Measurements from ENCODE around the gene RNF208. TPM values are rescaled to one million over a fixed set of nuclear protein-coding genes. Genes with fewer than 3 reads are reported as not detected.

RNF208 gene
- polyA plus RNA-seq, 1 donor from 2014 or later = 1.5 TPM

GRCh38 chr9:137234758-137235423 lies 12.9 kb upstream of the RNF208 start:
- Histone ChIP-seq H3K9me3 (ENCODE audit: low read length) (no peaks in the 10 kb centered on the region), H3K4me3 (ENCODE audit: low read length) (no peak overlapping the region), H3K36me3 (ENCODE audit: insufficient read depth, low read length) (no peaks in the 10 kb centered on the region), H3K27me3 (ENCODE audit: insufficient read depth, low read depth, low read length) (no peaks in the 10 kb centered on the region), H4K20me1 (ENCODE audit: insufficient read depth) (no peaks in the 10 kb centered on the region), H3K79me2 (replicated peaks; ENCODE audit: insufficient read depth, low read length) (no peaks in the 10 kb centered on the region), H3K9me2 (ENCODE audit: insufficient read depth, low read length) (no peaks in the 10 kb centered on the region), H3K4me2 (ENCODE audit: low read length) (no peak overlapping the region), H3F3A (ENCODE audit: insufficient read depth, low read length, poor library complexity, severe bottlenecking) (no peaks in the 10 kb centered on the region), H3K9ac (ENCODE audit: low read length) (no peak overlapping the region), H2AFZ (ENCODE audit: low read depth, low read length) (no peak overlapping the region), H3K27ac (ENCODE audit: low read length) (no peak overlapping the region)
- no peak for TF ChIP-seq POLR2AphosphoS5 (IDR thresholded peaks at IDR 0.05)
- TF ChIP-seq MXI1 (conservative IDR thresholded peaks at IDR 0.05; ENCODE audit: poor library complexity, severe bottlenecking) = no peak
- TF ChIP-seq RAD21 (conservative IDR thresholded peaks at IDR 0.05) = no peak
- no peak for TF ChIP-seq EZH2 (IDR thresholded peaks at IDR 0.05; ENCODE audit: borderline replicate concordance, insufficient read depth, low read length, poor library complexity, severe bottlenecking)
- TF ChIP-seq, protein P1, sequence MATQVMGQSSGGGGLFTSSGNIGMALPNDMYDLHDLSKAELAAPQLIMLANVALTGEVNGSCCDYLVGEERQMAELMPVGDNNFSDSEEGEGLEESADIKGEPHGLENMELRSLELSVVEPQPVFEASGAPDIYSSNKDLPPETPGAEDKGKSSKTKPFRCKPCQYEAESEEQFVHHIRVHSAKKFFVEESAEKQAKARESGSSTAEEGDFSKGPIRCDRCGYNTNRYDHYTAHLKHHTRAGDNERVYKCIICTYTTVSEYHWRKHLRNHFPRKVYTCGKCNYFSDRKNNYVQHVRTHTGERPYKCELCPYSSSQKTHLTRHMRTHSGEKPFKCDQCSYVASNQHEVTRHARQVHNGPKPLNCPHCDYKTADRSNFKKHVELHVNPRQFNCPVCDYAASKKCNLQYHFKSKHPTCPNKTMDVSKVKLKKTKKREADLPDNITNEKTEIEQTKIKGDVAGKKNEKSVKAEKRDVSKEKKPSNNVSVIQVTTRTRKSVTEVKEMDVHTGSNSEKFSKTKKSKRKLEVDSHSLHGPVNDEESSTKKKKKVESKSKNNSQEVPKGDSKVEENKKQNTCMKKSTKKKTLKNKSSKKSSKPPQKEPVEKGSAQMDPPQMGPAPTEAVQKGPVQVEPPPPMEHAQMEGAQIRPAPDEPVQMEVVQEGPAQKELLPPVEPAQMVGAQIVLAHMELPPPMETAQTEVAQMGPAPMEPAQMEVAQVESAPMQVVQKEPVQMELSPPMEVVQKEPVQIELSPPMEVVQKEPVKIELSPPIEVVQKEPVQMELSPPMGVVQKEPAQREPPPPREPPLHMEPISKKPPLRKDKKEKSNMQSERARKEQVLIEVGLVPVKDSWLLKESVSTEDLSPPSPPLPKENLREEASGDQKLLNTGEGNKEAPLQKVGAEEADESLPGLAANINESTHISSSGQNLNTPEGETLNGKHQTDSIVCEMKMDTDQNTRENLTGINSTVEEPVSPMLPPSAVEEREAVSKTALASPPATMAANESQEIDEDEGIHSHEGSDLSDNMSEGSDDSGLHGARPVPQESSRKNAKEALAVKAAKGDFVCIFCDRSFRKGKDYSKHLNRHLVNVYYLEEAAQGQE (IDR thresholded peaks at IDR 0.05; ENCODE audit: borderline replicate concordance) = no peak
- TF ChIP-seq, protein P2, sequence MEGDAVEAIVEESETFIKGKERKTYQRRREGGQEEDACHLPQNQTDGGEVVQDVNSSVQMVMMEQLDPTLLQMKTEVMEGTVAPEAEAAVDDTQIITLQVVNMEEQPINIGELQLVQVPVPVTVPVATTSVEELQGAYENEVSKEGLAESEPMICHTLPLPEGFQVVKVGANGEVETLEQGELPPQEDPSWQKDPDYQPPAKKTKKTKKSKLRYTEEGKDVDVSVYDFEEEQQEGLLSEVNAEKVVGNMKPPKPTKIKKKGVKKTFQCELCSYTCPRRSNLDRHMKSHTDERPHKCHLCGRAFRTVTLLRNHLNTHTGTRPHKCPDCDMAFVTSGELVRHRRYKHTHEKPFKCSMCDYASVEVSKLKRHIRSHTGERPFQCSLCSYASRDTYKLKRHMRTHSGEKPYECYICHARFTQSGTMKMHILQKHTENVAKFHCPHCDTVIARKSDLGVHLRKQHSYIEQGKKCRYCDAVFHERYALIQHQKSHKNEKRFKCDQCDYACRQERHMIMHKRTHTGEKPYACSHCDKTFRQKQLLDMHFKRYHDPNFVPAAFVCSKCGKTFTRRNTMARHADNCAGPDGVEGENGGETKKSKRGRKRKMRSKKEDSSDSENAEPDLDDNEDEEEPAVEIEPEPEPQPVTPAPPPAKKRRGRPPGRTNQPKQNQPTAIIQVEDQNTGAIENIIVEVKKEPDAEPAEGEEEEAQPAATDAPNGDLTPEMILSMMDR (IDR thresholded peaks at IDR 0.05; ENCODE audit: poor library complexity, severe bottlenecking) = no peak
- TF ChIP-seq SMC3 (conservative IDR thresholded peaks at IDR 0.05; ENCODE audit: poor library complexity) = no peak
- TF ChIP-seq TAF1 (IDR thresholded peaks at IDR 0.05; ENCODE audit: low read depth) = no peak
- TF ChIP-seq EP300 (conservative IDR thresholded peaks at IDR 0.05; ENCODE audit: poor library complexity, severe bottlenecking) = no peak

- TF ChIP-seq RAD21 (conservative IDR thresholded peaks at IDR 0.05) = no peak
- no peak for TF ChIP-seq MXI1 (conservative IDR thresholded peaks at IDR 0.05; ENCODE audit: poor library complexity, severe bottlenecking)
Observed at GRCh38 chr9:137234055-137234697, 12.1 kb upstream of the RNF208 start.

More at GRCh38 chr9:137234055-137234697, 12.1 kb upstream of the RNF208 start:
- Histone ChIP-seq H3K9me3 (ENCODE audit: low read length) (no peaks in the 10 kb centered on the region), H3F3A (ENCODE audit: insufficient read depth, low read length, poor library complexity, severe bottlenecking) (no peaks in the 10 kb centered on the region), H3K4me3 (ENCODE audit: low read length) (no peak overlapping the region), H4K20me1 (ENCODE audit: insufficient read depth) (no peaks in the 10 kb centered on the region), H3K27ac (ENCODE audit: low read length) (no peak overlapping the region), H2AFZ (ENCODE audit: low read depth, low read length) (no peak overlapping the region), H3K9ac (ENCODE audit: low read length) (no peak overlapping the region), H3K27me3 (ENCODE audit: insufficient read depth, low read depth, low read length) (no peaks in the 10 kb centered on the region), H3K36me3 (ENCODE audit: insufficient read depth, low read length) (no peaks in the 10 kb centered on the region), H3K79me2 (replicated peaks; ENCODE audit: insufficient read depth, low read length) (no peaks in the 10 kb centered on the region), H3K4me2 (ENCODE audit: low read length) (no peak overlapping the region), H3K9me2 (ENCODE audit: insufficient read depth, low read length) (no peaks in the 10 kb centered on the region)
